Erythroblast (primary cell): ENCODE measurements around the gene RNF212.

Experiments
- GATA1 ChIP-seq: IDR thresholded peaks from 2 replicates; pipeline ENCODE4 v1.6.1; 2011; ENCODE audit warnings: low read depth, mild to moderate bottlenecking, control low read depth, low read length, moderate library complexity
- POLR2A ChIP-seq: IDR thresholded peaks from 2 replicates; pipeline ENCODE4 v1.6.1; 2011; ENCODE audit warnings: mild to moderate bottlenecking, low read length

DNA sequence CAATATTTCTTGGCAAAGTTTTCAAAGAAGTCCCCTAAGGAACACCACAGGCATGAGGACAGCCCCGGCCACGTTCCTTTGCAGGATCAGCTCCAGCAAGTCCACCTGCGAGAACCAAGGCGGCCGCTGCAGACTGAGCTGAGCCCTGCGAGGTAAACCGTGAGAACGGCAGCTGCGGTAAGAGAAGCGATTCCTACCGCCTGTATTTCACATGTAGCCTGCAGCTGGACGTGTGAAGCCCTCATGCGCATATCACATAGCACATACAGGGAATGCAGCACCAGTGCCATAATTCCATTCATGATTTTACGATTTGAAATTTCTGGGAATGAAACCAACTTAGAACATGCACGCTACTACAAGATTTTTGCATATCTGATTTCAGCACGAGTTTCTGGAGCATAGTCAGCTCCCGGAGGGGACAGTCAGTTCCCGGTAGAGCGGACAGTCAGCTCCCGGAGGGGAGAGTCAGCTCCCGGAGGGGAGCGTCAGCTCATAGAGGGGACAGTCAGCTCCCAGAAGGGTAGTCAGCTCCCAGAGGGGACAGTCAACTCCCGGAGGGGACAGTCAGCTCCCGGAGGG lies 60.2 kb downstream of the RNF212 start:
- TF ChIP-seq POLR2A (no peak), GATA1 (no peak)
